Bronchial epithelial cell (primary cell): Measurements from ENCODE around the gene LYRM2. TPM values are rescaled to one million over a fixed set of nuclear protein-coding genes. Genes with fewer than 3 reads are reported as not detected.
"Not testable (repeated sequence)": the region's sequence is repeated elsewhere in the genome, so short reads cannot be mapped to it uniquely, and the experiment has no call there.

ENCODE experiments used
- DNase-seq: peaks from one replicate; pipeline ENCODE4 v3.0.0-alpha.2; 2010; ENCODE audit warnings: low read depth
- FAIRE-seq: peaks from 2 replicates; lab custom pipeline; 2011; peaks lifted over from hg19 to GRCh38; lab: Jason Lieb, UNC
- H3K27me3 ChIP-seq: 2 replicates; pipeline ENCODE4 v1.5.1; 2011; ENCODE audit warnings: low read length; ENCODE audit not compliant: control insufficient read depth, insufficient read depth
- H3K36me3 ChIP-seq: 2 replicates; pipeline ENCODE4 v1.5.1; 2011; ENCODE audit warnings: low read length; ENCODE audit not compliant: control insufficient read depth, insufficient read depth
- H3K4me3 ChIP-seq: 2 replicates; pipeline ENCODE4 v1.5.1; 2011; ENCODE audit warnings: mild to moderate bottlenecking, low read depth, low read length, control low read depth
- total RNA-seq: library from RNA; depleted of rRNA; stranded (reverse); fragments of >200 nt; gene quantifications from 2 replicates; pipeline ENCODE4 v1.2.1, GENCODE V29; 2014
- TF ChIP-seq, protein P1 (sequence below): IDR thresholded peaks from 2 replicates; pipeline ENCODE4 v1.5.1; 2011; ENCODE audit warnings: mild to moderate bottlenecking, moderate library complexity, low read length, control low read depth, inconsistent platforms; ENCODE audit not compliant: insufficient read depth, severe bottlenecking

LYRM2 gene
- total RNA-seq, 1 donor from 2014 or later, result 9.7 TPM

DNA sequence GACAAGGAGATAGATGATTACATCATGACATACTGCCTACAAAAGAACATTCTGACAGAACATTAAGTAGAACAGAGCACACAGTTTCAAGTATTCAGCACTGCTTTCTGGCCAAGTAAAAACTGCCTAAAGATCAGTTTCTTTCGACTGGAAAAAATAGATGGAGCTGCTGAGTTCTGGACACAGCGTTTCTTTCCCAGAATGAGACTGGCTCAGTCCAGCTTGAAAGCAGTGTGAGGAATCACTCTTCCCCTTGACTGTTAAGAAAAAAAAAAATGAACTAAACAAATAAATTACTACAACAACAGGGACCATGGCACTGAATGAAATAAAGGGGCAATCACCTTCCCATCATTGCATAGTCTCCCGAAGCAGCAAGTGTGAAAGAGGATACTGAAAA lies 4.4 kb upstream of the LYRM2 start:
- no peaks in the 10 kb centered on the region for H3K27me3 ChIP-seq
- H3K4me3 ChIP-seq, result no peak overlapping the region
- peaks cover 1% of the 10 kb centered on the region for H3K36me3 ChIP-seq
- TF ChIP-seq, protein P1, sequence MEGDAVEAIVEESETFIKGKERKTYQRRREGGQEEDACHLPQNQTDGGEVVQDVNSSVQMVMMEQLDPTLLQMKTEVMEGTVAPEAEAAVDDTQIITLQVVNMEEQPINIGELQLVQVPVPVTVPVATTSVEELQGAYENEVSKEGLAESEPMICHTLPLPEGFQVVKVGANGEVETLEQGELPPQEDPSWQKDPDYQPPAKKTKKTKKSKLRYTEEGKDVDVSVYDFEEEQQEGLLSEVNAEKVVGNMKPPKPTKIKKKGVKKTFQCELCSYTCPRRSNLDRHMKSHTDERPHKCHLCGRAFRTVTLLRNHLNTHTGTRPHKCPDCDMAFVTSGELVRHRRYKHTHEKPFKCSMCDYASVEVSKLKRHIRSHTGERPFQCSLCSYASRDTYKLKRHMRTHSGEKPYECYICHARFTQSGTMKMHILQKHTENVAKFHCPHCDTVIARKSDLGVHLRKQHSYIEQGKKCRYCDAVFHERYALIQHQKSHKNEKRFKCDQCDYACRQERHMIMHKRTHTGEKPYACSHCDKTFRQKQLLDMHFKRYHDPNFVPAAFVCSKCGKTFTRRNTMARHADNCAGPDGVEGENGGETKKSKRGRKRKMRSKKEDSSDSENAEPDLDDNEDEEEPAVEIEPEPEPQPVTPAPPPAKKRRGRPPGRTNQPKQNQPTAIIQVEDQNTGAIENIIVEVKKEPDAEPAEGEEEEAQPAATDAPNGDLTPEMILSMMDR, result no peak
- DNase-seq, result no peak
- FAIRE-seq, result no peak

DNA sequence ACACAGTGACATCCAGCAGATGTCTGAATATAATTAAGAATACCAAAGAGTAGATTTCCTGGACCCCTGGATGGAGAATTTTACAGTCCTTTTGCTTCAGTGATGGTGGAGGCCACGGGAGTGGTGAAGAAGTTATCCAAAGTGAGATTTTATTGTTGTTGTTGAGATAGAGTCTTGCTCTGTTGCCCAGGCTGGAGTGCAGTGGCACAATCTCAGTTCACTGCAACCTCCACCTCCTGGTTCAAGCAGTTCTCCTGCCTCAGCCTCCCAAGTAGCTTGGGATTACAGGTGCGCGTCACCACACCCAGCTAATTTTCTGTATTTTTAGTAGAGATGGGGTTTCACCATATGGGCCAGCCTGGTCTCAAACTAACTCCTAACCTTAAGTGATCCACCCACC lies 3.0 kb upstream of the LYRM2 start:
- not testable (repeated sequence) for DNase-seq, FAIRE-seq, H3K27me3 ChIP-seq, H3K36me3 ChIP-seq, H3K4me3 ChIP-seq

DNA sequence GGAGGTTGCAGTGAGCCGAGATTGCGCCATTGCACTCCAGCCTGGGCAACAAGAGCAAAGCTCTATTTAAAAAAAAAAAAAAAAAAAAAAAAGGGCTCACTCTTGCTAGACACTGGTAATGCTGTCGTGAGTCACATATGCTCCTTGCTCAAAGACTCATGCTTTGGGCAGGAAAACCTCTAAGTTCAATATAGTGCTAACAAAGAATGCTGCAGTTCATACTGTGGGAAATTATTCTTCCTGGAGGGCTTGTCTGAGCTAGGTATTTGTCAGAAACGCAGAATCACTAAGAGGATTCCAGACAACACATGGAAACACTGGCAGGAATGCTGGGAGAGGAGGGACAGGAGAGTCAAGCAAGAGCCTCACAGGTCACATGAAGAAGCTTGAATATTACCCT lies 2.3 kb upstream of the LYRM2 start:
- FAIRE-seq (no peak), DNase-seq (peak; percentile 60)
- TF ChIP-seq, protein P1, result no peak
- Histone ChIP-seq H3K36me3 (peaks cover 1% of the 10 kb centered on the region), H3K4me3 (no peak overlapping the region), H3K27me3 (no peaks in the 10 kb centered on the region)

DNA sequence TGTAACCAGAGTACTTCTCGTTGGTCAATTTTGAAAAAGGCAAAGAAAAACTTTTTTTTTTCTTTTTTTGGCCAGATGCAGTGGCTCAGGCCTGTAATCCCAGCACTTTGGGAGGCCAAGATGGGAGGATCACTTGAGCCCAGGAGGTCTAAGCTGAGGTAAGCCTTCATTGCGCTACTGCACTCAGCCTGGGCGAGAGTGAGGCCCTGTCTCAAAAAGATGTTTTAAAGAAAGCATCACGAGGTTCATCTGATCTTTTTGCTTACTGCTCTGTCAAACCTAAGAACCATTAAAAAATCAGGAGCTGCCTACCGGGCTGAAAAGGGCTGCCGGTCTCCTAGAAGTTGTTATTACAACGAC lies 607 bp downstream of the LYRM2 start:
- H3K36me3 ChIP-seq, result peaks cover 1% of the 10 kb centered on the region
- no peak for FAIRE-seq
- TF ChIP-seq, protein P1, result no peak
- H3K4me3 ChIP-seq, result peak overlapping the region; percentile 65
- no peaks in the 10 kb centered on the region for H3K27me3 ChIP-seq
- DNase-seq, result no peak

DNA sequence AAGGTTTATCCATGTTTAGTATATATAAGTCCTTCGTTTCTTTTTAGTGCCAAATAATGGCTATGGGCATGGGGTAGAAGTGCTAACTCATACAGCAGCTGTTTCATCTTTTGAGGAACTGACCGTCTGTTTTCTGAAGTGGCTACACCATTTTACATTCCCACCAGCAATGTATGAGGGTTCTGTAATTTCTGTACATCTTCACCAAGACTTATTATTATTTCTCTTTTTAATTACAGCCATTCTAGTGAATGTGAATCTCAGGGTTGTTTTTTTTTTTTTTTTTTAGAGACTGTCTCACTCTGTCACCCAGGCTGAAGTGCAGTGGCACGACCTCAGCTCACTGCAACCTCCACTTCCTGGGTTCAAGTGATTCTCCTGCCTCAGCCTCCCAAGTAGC lies 2.1 kb downstream of the LYRM2 start:
- H3K27me3 ChIP-seq, FAIRE-seq, H3K4me3 ChIP-seq, H3K36me3 ChIP-seq, DNase-seq: not testable (repeated sequence)

DNA sequence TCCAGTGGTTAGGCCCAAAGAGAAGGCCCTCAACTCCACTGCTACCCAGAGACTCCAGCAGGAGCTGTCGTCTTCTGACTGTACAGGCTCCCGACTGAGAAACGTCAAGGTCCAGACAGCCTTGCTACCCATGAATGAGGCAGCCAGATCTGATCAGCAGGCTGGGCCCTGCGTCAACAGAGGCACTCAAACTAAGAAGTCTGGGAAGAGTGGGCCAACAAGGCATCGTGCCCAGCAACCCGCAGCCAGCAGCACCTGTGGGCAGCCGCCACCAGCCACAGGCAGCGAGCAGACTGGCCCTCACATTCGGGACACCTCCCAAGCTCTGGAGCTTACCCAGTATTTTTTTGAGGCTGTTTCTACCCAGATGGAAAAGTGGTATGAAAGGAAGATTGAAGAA lies 8.1 kb downstream of the LYRM2 start:
- TF ChIP-seq, protein P1, result no peak
- no peak for DNase-seq
- no peaks in the 10 kb centered on the region for H3K36me3 ChIP-seq
- FAIRE-seq, result no peak
- no peak overlapping the region for H3K4me3 ChIP-seq
- no peaks in the 10 kb centered on the region for H3K27me3 ChIP-seq

DNA sequence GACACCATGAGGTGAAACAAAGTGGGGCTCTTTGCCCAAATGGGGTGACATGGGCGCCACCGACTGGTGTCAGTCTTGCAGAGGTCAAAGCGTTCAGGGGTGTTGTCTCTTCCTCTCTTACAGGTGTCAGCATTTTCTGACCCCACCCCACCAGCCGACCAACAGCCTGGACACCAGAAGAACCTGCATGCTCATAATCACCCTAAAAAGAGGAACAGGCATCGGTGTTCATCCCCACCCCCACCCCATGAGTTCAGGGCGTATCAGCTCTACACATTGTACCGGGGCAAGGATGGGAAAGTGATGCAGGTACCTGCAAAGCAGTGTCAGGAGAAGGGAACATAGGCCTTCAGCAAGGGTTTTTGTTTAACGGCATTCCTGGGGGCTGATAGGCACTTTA lies 14.8 kb downstream of the LYRM2 start:
- FAIRE-seq, result peak; percentile 52
- H3K36me3 ChIP-seq, result no peaks in the 10 kb centered on the region
- TF ChIP-seq, protein P1, result no peak
- H3K4me3 ChIP-seq, result no peak overlapping the region
- DNase-seq, result no peak
- H3K27me3 ChIP-seq, result no peaks in the 10 kb centered on the region
